ENCODE measurements around the gene RPL3. TPM values are rescaled to one million over a fixed set of nuclear protein-coding genes. Genes with fewer than 3 reads are reported as not detected.
"Not testable (repeated sequence)": the region's sequence is repeated elsewhere in the genome, so short reads cannot be mapped to it uniquely, and the experiment has no call there.

Gene RPL3
- total RNA-seq, 1 experiment from 2014 or later, result 1,668 TPM

GRCh38 chr22:39325392-39325932 lies 6.0 kb upstream of the RPL3 start:
- H3K9me3 ChIP-seq, result no peaks in the 10 kb centered on the region
- H3K4me1 ChIP-seq, result no peaks in the 10 kb centered on the region
- H3K9me3 Mint-ChIP-seq (ENCODE audit: unreplicated experiment), result no peaks in the 10 kb centered on the region
- H3K4me3 ChIP-seq (ENCODE audit: low read depth, low read length), result no peak overlapping the region
- no peak for DNase-seq
- no peaks in the 10 kb centered on the region for H3K27me3 ChIP-seq (replicated peaks; ENCODE audit: control insufficient read depth, insufficient read depth, low read length)
- no peaks in the 10 kb centered on the region for H3K36me3 ChIP-seq (ENCODE audit: control insufficient read depth, insufficient read depth, low read length)
- no TSS peak for BruUV-seq (replicated peaks)
- H3K4me3 Mint-ChIP-seq (ENCODE audit: unreplicated experiment), result no peak overlapping the region
- no peak for TF ChIP-seq CTCF (IDR thresholded peaks at IDR 0.05; ENCODE audit: insufficient read depth in 1 of 2, low read depth in 1 of 2, low read length in 1 of 2, severe bottlenecking in 1 of 2, unreplicated experiment in 1 of 2)
- POLR2A ChIA-PET, result no interaction called here
- intact Hi-C loops (cut with micrococcal nuclease; ENCODE audit: unreplicated experiment), result no loop called here
- CTCF ChIA-PET, result interaction anchor here (0.9 kb wide), 1 partner anchor 9 kb away, joined by 3 read pairs; no protein-coding TSS in a partner anchor
- H3K27me3 Mint-ChIP-seq (ENCODE audit: insufficient read depth, unreplicated experiment), result no peaks in the 10 kb centered on the region
- H3K36me3 Mint-ChIP-seq (ENCODE audit: insufficient read depth, unreplicated experiment), result peaks cover 2% of the 10 kb centered on the region
- H3K27ac Mint-ChIP-seq (ENCODE audit: unreplicated experiment), result no peak overlapping the region
- no peaks in the 10 kb centered on the region for H3K4me1 Mint-ChIP-seq (ENCODE audit: low read depth, unreplicated experiment)

- H3K27me3 Mint-ChIP-seq (ENCODE audit: insufficient read depth, unreplicated experiment); intact Hi-C loops (cut with micrococcal nuclease; ENCODE audit: unreplicated experiment); BruUV-seq (replicated peaks); H3K9me3 Mint-ChIP-seq (ENCODE audit: unreplicated experiment); DNase-seq; H3K27me3 ChIP-seq (replicated peaks; ENCODE audit: control insufficient read depth, insufficient read depth, low read length); H3K4me1 Mint-ChIP-seq (ENCODE audit: low read depth, unreplicated experiment); H3K9me3 ChIP-seq; H3K36me3 ChIP-seq (ENCODE audit: control insufficient read depth, insufficient read depth, low read length): not testable (repeated sequence)
- H3K36me3 Mint-ChIP-seq (ENCODE audit: insufficient read depth, unreplicated experiment), result peaks cover 51% of the 10 kb centered on the region
- Histone ChIP-seq H3K4me1 (peaks cover 19% of the 10 kb centered on the region), H3K4me3 (ENCODE audit: low read depth, low read length) (peak overlapping the region; percentile 18; the same call in 1 of the 2 replicates)
- CTCF ChIA-PET, result interaction anchor here (1.1 to 2.6 kb wide), 6 partner anchors 10 to 199 kb away, joined by 4 to 12 read pairs (median 7); partner anchors contain the start of genes ATF4 and TAB1
- peak overlapping the region; percentile 100 for H3K27ac Mint-ChIP-seq (ENCODE audit: unreplicated experiment)
- H3K4me3 Mint-ChIP-seq (ENCODE audit: unreplicated experiment), result peak overlapping the region; percentile 96
- POLR2A ChIA-PET, result interaction anchor here (0.9 to 2.5 kb wide), 10 partner anchors 9 to 857 kb away, joined by 3 to 16 read pairs (median 8); partner anchors contain the start of genes ATF4, SYNGR1, TAB1 and TNRC6B
These were observed 1.2 kb upstream of the RPL3 start for GRCh38 chr22:39320616-39321029.

- intact Hi-C loops (cut with micrococcal nuclease; ENCODE audit: unreplicated experiment), result loop anchor here (5.0 kb wide), 1 partner anchor 209 kb away; no protein-coding TSS in a partner anchor
- peaks cover 22% of the 10 kb centered on the region for H3K36me3 ChIP-seq (ENCODE audit: control insufficient read depth, insufficient read depth, low read length)
These were observed 728 bp downstream of the RPL3 start for GRCh38 chr22:39318507-39319283.

More at GRCh38 chr22:39318507-39319283, 728 bp downstream of the RPL3 start:
- Mint-ChIP-seq H3K27me3 (ENCODE audit: insufficient read depth, unreplicated experiment) (peaks cover 4% of the 10 kb centered on the region), H3K36me3 (ENCODE audit: insufficient read depth, unreplicated experiment) (peaks cover 70% of the 10 kb centered on the region), H3K9me3 (ENCODE audit: unreplicated experiment) (no peaks in the 10 kb centered on the region), H3K27ac (ENCODE audit: unreplicated experiment) (peak overlapping the region; percentile 100), H3K4me1 (ENCODE audit: low read depth, unreplicated experiment) (peaks cover 8% of the 10 kb centered on the region), H3K4me3 (ENCODE audit: unreplicated experiment) (peak overlapping the region; percentile 96)
- ChIA-PET CTCF (interaction anchor here (1.3 to 2.6 kb wide), 6 partner anchors 8 to 201 kb away, joined by 3 to 12 read pairs (median 6); partner anchors contain the start of genes ATF4 and CBX7), POLR2A (interaction anchor here (0.6 to 2.5 kb wide), 15 partner anchors 7 to 336 kb away, joined by 3 to 16 read pairs (median 4); partner anchors contain the start of genes APOBEC3B, ATF4, MIEF1 and PDGFB)
- H3K4me3 ChIP-seq (ENCODE audit: low read depth, low read length), result peak overlapping the region; percentile 67
- no peaks in the 10 kb centered on the region for H3K9me3 ChIP-seq
- no peak for DNase-seq
- H3K4me1 ChIP-seq, result peaks cover 20% of the 10 kb centered on the region
- no peak for TF ChIP-seq CTCF (IDR thresholded peaks at IDR 0.05; ENCODE audit: insufficient read depth in 1 of 2, low read depth in 1 of 2, low read length in 1 of 2, severe bottlenecking in 1 of 2, unreplicated experiment in 1 of 2)
- BruUV-seq (replicated peaks), result TSS peak; percentile 77
- no peaks in the 10 kb centered on the region for H3K27me3 ChIP-seq (replicated peaks; ENCODE audit: control insufficient read depth, insufficient read depth, low read length)
